Endothelial cell of umbilical vein (primary cell): ENCODE measurements around the gene RBM44. TPM values are rescaled to one million over a fixed set of nuclear protein-coding genes. Genes with fewer than 3 reads are reported as not detected.

ENCODE experiments used
- BruUV-seq: library from RNA; stranded (reverse); fragments of 400-500 nt; replicated peaks from 2 replicates; lab custom pipeline; 2021; lab: Mats Ljungman, UMichigan
- CTCF ChIA-PET: fragments of 300-600, 350-600 bp; sonication (Branson Sonifier 250); formaldehyde crosslinking; loops from one replicate; lab custom pipeline; 2021; ENCODE audit warnings: antibody characterized with exemption, inconsistent platforms; lab: Charles Lee
- POLR2A ChIA-PET: fragments of 300-600, 350-600 bp; sonication (Branson Sonifier 250); formaldehyde crosslinking; loops from one replicate; lab custom pipeline; 2021; ENCODE audit warnings: antibody characterized with exemption, inconsistent platforms; lab: Charles Lee
- DNase-seq: peaks from one replicate; pipeline ENCODE4 v3.0.0-alpha.2; 2011; ENCODE audit warnings: low read depth, low spot score
- FAIRE-seq: peaks from 2 replicates; lab custom pipeline; 2011; peaks lifted over from hg19 to GRCh38; lab: Jason Lieb, UNC
- H2AFZ ChIP-seq: 2 replicates; pipeline ENCODE4 v1.6.0; 2012; ENCODE audit warnings: low read depth, low read length, control low read depth, inconsistent platforms
- H3K27ac ChIP-seq: 2 replicates; pipeline ENCODE4 v1.5.1; 2011; ENCODE audit warnings: low read depth, mild to moderate bottlenecking, control low read depth, low read length, moderate library complexity; ENCODE audit not compliant: insufficient read depth
- H3K27me3 ChIP-seq, 2 experiments: 2 replicates each; pipeline versions ENCODE4 v1.6.0 to v1.6.1; 2011; ENCODE audit warnings: low read length in 2 of 2, mixed read lengths in 1 of 2; ENCODE audit not compliant: control insufficient read depth in 2 of 2, insufficient read depth in 2 of 2
- H3K36me3 ChIP-seq, 2 experiments: 2 replicates in 1 of 2; 3 replicates in 1 of 2; pipeline ENCODE4 v1.5.1; 2011; ENCODE audit warnings: low read length in 2 of 2, mild to moderate bottlenecking in 1 of 2, moderate library complexity in 1 of 2; ENCODE audit not compliant: control insufficient read depth in 2 of 2, insufficient read depth in 2 of 2; ENCODE audit errors: extremely low read depth in 1 of 2
- H3K4me1 ChIP-seq: 3 replicates; pipeline ENCODE4 v1.5.1; 2011; ENCODE audit warnings: mild to moderate bottlenecking, low read length; ENCODE audit not compliant: control insufficient read depth, insufficient read depth; ENCODE audit errors: extremely low read depth
- H3K4me2 ChIP-seq: 2 replicates; pipeline ENCODE4 v1.6.1; 2011; ENCODE audit warnings: low read length, control low read depth, mixed read lengths; ENCODE audit not compliant: insufficient read depth
- H3K4me3 ChIP-seq, 3 experiments: fragments of 200-600 bp in 1 of 3; sonication (generic), shearing (Covaris generic) in 1 of 3; replicated peaks in 1 of 3; 2 replicates each; pipeline ENCODE4 v1.5.1; 2011 to 2016; ENCODE audit warnings: control low read depth in 3 of 3, low read length in 3 of 3, mild to moderate bottlenecking in 2 of 3, inconsistent platforms in 1 of 3, low read depth in 1 of 3, moderate library complexity in 1 of 3; ENCODE audit not compliant: insufficient read depth in 1 of 3
- H3K79me2 ChIP-seq: 2 replicates; pipeline ENCODE4 v1.6.0; 2012; ENCODE audit warnings: low read length, inconsistent platforms; ENCODE audit not compliant: control insufficient read depth, insufficient read depth
- H3K9ac ChIP-seq: replicated peaks from 2 replicates; pipeline ENCODE3; 2011; ENCODE audit warnings: low read length, control low read depth; ENCODE audit not compliant: insufficient read depth; ENCODE audit errors: extremely low read depth
- H3K9me1 ChIP-seq: replicated peaks from 3 replicates; pipeline ENCODE4 v1.6.0; 2011; ENCODE audit warnings: mild to moderate bottlenecking, low read length; ENCODE audit not compliant: control insufficient read depth, insufficient read depth; ENCODE audit errors: extremely low read depth
- H3K9me3 ChIP-seq: replicated peaks from 2 replicates; pipeline ENCODE4 v1.5.1; 2012; ENCODE audit warnings: low read length, inconsistent platforms; ENCODE audit not compliant: control insufficient read depth, insufficient read depth
- H4K20me1 ChIP-seq: replicated peaks from 2 replicates; pipeline ENCODE3; 2011; ENCODE audit warnings: mild to moderate bottlenecking, low read length; ENCODE audit not compliant: control insufficient read depth, insufficient read depth; ENCODE audit errors: extremely low read depth
- EZH2 ChIP-seq: IDR thresholded peaks from 2 replicates; pipeline ENCODE4 v1.6.1; 2012; ENCODE audit warnings: borderline replicate concordance, low read depth, mild to moderate bottlenecking, moderate library complexity, low read length, inconsistent platforms; ENCODE audit not compliant: severe bottlenecking
- FOS ChIP-seq: IDR thresholded peaks from 2 replicates; pipeline ENCODE4 v1.6.1; 2011; ENCODE audit warnings: mild to moderate bottlenecking, low read length, moderate library complexity, borderline replicate concordance; ENCODE audit not compliant: insufficient read depth
- GATA2 ChIP-seq: IDR thresholded peaks from 2 replicates; pipeline ENCODE4 v1.7.0; 2011; ENCODE audit warnings: low read depth, mild to moderate bottlenecking, moderate library complexity, mixed read lengths, low read length; ENCODE audit not compliant: insufficient read length, insufficient read depth
- JUN ChIP-seq: IDR thresholded peaks from 2 replicates; pipeline ENCODE4 v1.6.1; 2011; ENCODE audit warnings: borderline replicate concordance, low read depth; ENCODE audit not compliant: insufficient read length, insufficient read depth
- MYC ChIP-seq: IDR thresholded peaks from one replicate; pipeline ENCODE4 v1.6.1; 2011; ENCODE audit warnings: mild to moderate bottlenecking, low read depth, low read length
- POLR2A ChIP-seq: IDR thresholded peaks from 2 replicates; pipeline ENCODE4 v1.6.1; 2012; ENCODE audit warnings: low read depth, mild to moderate bottlenecking, control low read depth, low read length
- POLR2AphosphoS5 ChIP-seq: IDR thresholded peaks from 2 replicates; pipeline ENCODE4 v1.6.1; 2012; ENCODE audit warnings: low read depth, mild to moderate bottlenecking, control low read depth, low read length, moderate library complexity; ENCODE audit not compliant: insufficient read depth
- dilution Hi-C: fragments of 300-500 bp; cut with MboI; formaldehyde crosslinking; loops from one replicate; pipeline ENCODE4 v1.15.0; 2019; ENCODE audit warnings: low sequenced_read_pairs; ENCODE audit not compliant: extremely low pct_ligation_motif_present
- intact Hi-C: fragments of 100-400 bp; cut with micrococcal nuclease; formaldehyde crosslinking; loops from one replicate; pipeline ENCODE4 v1.10.0; 2022
- polyA plus RNA-seq, 4 experiments: library from polyadenylated mRNA; depleted of rRNA in 3 of 4; stranded (reverse) in 3 of 4; unstranded in 1 of 4; fragments of >200 nt; gene quantifications; 2 replicates each; pipeline versions ENCODE4 v1.2.1 to v1.2.3, GENCODE V29; 2011 to 2012; ENCODE audit warnings: missing spikeins in 1 of 4
- total RNA-seq: library from RNA; stranded (reverse); gene quantifications from 2 replicates; pipeline ENCODE4 v1.2.3, GENCODE V29; 2021
- TF ChIP-seq, protein P1 (sequence below): IDR thresholded peaks from 2 replicates; pipeline ENCODE4 v1.6.1; 2011; ENCODE audit not compliant: insufficient read depth, insufficient read length
- TF ChIP-seq, protein P2 (sequence below), 2 donors: IDR thresholded peaks; 1 replicate in 1 of 2; 2 replicates in 1 of 2; pipeline ENCODE4 v1.5.1; 2011; ENCODE audit warnings: low read length in 2 of 2, mild to moderate bottlenecking in 2 of 2, moderate library complexity in 2 of 2, control low read depth in 1 of 2, inconsistent platforms in 1 of 2, low read depth in 1 of 2; ENCODE audit not compliant: insufficient read depth in 1 of 2; ENCODE audit errors: extremely low read depth in 1 of 2

Gene RBM44
- total and polyA plus RNA-seq, 2 donors (not counting 3 experiments of a cell fraction or from before 2014, with no cell fraction given): 0.14 to 0.53 TPM

DNA sequence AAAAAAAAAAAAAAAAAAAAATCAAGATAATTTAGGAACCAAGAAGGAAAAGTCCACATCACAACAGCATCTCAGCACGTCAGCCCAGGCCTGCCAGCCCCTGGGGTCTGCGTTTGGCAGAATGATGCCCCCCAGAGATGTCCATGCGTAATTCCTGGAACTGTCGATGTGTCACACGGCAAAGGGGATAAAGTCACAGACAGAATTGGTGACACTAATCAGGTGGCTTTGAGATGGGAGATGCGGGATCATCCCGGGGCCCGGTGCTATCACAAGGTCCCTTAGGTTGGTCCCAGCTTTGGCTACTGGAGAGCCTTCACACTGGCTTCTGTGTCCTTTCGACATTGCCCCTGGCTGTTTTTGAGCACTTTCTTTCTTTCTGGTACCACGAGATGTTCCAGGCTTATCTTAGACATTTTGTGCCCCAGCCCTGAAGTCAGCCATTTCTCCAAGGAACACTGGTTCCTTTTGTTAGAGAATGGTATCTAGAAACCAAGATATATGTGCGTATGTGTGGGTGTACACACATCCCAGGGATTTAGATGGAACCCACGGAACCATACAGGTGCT lies 81.5 kb downstream of the RBM44 start:
- no peak overlapping the region for H3K27ac ChIP-seq
- H3K27me3 ChIP-seq: no peaks in the 10 kb centered on the region
- DNase-seq: no peak
- no peaks in the 10 kb centered on the region for H3K79me2 ChIP-seq
- H3K36me3 ChIP-seq: no peaks in the 10 kb centered on the region
- intact Hi-C loops: no loop called here
- TF ChIP-seq EZH2: no peak
- TF ChIP-seq FOS: no peak
- TF ChIP-seq, protein P1, sequence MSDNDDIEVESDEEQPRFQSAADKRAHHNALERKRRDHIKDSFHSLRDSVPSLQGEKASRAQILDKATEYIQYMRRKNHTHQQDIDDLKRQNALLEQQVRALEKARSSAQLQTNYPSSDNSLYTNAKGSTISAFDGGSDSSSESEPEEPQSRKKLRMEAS: no peak
- TF ChIP-seq JUN: no peak
- TF ChIP-seq POLR2A: no peak
- no peak for TF ChIP-seq MYC
- TF ChIP-seq POLR2AphosphoS5: no peak
- no peak for TF ChIP-seq GATA2
- TF ChIP-seq, protein P2, sequence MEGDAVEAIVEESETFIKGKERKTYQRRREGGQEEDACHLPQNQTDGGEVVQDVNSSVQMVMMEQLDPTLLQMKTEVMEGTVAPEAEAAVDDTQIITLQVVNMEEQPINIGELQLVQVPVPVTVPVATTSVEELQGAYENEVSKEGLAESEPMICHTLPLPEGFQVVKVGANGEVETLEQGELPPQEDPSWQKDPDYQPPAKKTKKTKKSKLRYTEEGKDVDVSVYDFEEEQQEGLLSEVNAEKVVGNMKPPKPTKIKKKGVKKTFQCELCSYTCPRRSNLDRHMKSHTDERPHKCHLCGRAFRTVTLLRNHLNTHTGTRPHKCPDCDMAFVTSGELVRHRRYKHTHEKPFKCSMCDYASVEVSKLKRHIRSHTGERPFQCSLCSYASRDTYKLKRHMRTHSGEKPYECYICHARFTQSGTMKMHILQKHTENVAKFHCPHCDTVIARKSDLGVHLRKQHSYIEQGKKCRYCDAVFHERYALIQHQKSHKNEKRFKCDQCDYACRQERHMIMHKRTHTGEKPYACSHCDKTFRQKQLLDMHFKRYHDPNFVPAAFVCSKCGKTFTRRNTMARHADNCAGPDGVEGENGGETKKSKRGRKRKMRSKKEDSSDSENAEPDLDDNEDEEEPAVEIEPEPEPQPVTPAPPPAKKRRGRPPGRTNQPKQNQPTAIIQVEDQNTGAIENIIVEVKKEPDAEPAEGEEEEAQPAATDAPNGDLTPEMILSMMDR (IDR thresholded peaks at IDR 0.05; ENCODE audit: extremely low read depth in 1 of 2, insufficient read depth in 1 of 2, low read depth in 1 of 2, low read length in 2 of 2): no peak
- POLR2A ChIA-PET: no interaction called here
- no peak overlapping the region for H3K9ac ChIP-seq
- dilution Hi-C loops: no loop called here
- no peaks in the 10 kb centered on the region for H3K4me1 ChIP-seq
- no peaks in the 10 kb centered on the region for H4K20me1 ChIP-seq
- no peak overlapping the region for H3K4me3 ChIP-seq
- no peak for FAIRE-seq
- CTCF ChIA-PET: no interaction called here
- no peak overlapping the region for H2AFZ ChIP-seq
- no peaks in the 10 kb centered on the region for H3K9me3 ChIP-seq
- H3K9me1 ChIP-seq: no peaks in the 10 kb centered on the region
- no TSS peak for BruUV-seq
- H3K4me2 ChIP-seq: no peak overlapping the region
